Measurements from ENCODE around the gene QRICH1.

DNA sequence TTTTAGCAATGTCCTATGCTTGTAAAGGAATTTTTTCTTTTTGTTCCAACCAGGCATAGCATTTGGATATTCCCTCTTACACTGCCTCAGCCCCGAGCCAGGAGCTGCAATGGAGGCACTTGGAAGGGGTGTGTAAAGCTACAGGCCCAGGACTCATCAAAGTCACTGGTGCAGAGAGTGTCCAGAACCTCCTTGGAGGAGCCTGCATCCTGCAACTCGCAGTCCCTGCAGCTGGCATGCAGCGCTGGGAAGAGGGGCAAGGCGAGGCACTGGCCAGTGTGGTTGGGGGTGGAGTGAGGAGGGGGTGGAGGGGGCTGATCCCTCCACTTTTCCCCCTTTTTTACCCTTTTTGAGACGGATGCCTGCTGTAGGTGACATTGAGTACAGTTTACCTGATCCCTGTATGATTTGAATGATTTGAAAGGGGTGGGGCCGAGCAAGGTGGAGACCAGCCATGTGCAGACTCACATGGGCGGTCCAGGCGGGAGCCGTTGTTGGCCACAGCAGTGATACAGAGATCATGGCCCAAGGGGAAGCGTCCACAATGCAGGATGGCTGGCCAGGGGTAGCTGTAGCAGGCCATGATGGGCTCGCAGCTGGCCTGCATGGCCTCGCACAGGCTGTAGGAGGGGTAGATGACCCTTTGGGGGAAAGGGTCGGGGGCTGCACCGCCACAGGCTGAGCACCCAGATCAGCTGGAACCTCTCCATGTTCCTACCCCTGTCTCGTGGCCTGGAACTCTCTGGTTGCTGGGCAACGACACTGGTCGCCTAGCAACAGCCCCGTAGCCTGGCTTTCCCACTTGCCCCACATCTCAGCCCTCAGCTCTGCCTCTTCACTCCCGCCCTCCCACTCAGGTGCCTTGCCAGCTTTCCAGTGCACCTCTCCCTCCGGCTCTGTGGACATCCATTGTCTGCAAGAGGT lies 95.9 kb downstream of the QRICH1 start:
- no peak for TF ChIP-seq RAD21 (IDR thresholded peaks at IDR 0.05; ENCODE audit: low read depth)
- TF ChIP-seq TCF12 (IDR thresholded peaks at IDR 0.05; ENCODE audit: low read depth), result no peak
- no peak for TF ChIP-seq EP300 (IDR thresholded peaks at IDR 0.05; ENCODE audit: borderline replicate concordance)
- no peak for TF ChIP-seq TAF1 (IDR thresholded peaks at IDR 0.05; ENCODE audit: low read depth)
- TF ChIP-seq ZBTB7A (IDR thresholded peaks at IDR 0.05; ENCODE audit: low read depth), result no peak

Data from Ishikawa (cell line).